ENCODE measurements around the gene SYPL1.

Gene SYPL1

DNA sequence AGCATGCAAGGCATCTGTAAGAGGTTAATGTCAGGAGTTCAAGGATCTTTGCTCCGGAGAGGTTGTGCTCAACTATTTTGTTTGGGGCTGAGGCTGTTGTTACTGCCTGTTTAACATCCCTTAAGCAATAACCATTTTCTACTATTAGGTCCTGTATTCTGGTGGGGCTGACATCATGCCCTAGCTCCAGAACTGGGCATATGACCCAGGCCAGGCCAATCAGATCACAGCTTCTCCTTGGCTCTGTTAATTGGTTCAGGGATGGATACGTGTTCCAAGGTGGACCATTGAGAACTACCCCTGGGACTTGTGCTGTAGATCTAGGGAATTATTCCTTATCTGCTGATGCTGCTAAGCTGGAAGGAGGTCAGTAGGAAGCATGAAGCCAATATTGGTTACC is 67.0 kb downstream of the SYPL1 start:
- Histone ChIP-seq H3K27me3 (ENCODE audit: insufficient read depth, low read length) (no peaks in the 10 kb centered on the region; the same call in 1 of the 2 replicates), H3K9ac (ENCODE audit: low read depth, low read length) (no peak overlapping the region), H3K4me1 (ENCODE audit: insufficient read depth, low read length) (peaks cover 3% of the 10 kb centered on the region; the same call in 1 of the 2 replicates), H3K9me3 (ENCODE audit: insufficient read depth, low read depth, low read length) (no peaks in the 10 kb centered on the region), H3K4me3 (ENCODE audit: low read length) (no peak overlapping the region), H3K27ac (ENCODE audit: low read length) (no peak overlapping the region), H3K36me3 (ENCODE audit: insufficient read depth, low read depth, low read length) (no peaks in the 10 kb centered on the region)

DNA sequence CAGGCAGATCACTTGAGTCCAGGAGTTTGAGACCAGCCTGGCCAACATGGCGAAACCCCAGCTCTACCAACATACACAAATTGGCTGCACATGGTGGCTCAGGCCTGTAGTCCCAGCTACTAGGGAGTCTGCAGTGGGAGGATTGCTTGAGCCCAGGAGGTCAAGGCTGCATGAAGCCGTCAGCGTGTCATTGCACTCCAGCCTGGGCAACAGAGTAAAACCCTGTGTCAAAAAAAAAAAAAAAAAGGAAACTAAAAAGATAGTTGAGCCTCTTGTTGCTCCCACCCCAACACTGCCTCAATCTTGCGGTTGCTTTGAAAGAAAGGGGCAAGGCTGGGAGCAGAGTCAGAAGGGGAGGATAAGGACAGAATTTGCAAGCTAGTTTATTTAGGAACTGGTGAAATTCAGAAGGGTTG is 69.9 kb downstream of the SYPL1 start:
- no peaks in the 10 kb centered on the region for H3K36me3 ChIP-seq (ENCODE audit: insufficient read depth, low read depth, low read length)
- no peaks in the 10 kb centered on the region; the same call in 1 of the 2 replicates for H3K27me3 ChIP-seq (ENCODE audit: insufficient read depth, low read length)
- no peaks in the 10 kb centered on the region for H3K9me3 ChIP-seq (ENCODE audit: insufficient read depth, low read depth, low read length)
- H3K9ac ChIP-seq (ENCODE audit: low read depth, low read length) = peak overlapping the region; percentile 9; the same call in 1 of the 2 replicates
- peaks cover 3% of the 10 kb centered on the region; the same call in 1 of the 2 replicates for H3K4me1 ChIP-seq (ENCODE audit: insufficient read depth, low read length)
- H3K27ac ChIP-seq (ENCODE audit: low read length) = no peak overlapping the region
- H3K4me3 ChIP-seq (ENCODE audit: low read length) = no peak overlapping the region

DNA sequence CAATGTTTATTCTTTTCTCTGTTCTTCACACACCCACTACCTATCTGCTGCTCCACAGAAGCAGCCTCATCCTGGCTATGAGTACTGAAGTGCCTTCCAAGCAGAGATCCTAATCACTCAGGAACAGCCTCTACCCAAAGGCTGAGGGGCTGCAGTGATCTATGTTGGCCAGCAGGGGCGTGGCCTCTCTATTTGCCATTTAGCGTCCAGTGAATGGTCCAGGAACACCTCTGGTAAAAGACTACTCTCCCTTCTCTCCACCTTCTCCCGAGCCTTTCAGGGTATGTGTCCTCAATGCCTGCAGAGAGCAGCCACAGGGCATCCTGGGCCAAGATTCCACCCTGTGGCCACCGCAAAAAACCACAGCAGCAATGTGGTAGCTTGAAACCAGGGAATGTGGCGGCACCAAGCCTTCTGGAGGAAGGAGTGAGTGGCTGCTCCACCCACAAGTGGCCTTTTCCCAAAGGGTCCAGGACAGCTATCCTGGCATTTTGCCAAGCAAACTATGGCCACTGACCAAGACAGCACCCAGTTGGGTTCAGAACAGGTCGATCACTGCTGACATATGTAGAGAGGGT is 70.9 kb downstream of the SYPL1 start:
- H3K4me1 ChIP-seq (ENCODE audit: insufficient read depth, low read length) = peaks cover 3% of the 10 kb centered on the region; the same call in 1 of the 2 replicates
- no peaks in the 10 kb centered on the region for H3K36me3 ChIP-seq (ENCODE audit: insufficient read depth, low read depth, low read length)
- no peaks in the 10 kb centered on the region; the same call in 1 of the 2 replicates for H3K27me3 ChIP-seq (ENCODE audit: insufficient read depth, low read length)
- no peak overlapping the region for H3K4me3 ChIP-seq (ENCODE audit: low read length)
- H3K9me3 ChIP-seq (ENCODE audit: insufficient read depth, low read depth, low read length) = no peaks in the 10 kb centered on the region
- H3K9ac ChIP-seq (ENCODE audit: low read depth, low read length) = no peak overlapping the region
- H3K27ac ChIP-seq (ENCODE audit: low read length) = no peak overlapping the region
